HEK293 (cell line): ENCODE results near the gene SPEM1.

ENCODE experiments used
- CTCF ChIP-seq: fragments of 450-650 bp; formaldehyde crosslinking; IDR thresholded peaks from 2 replicates; pipeline ENCODE4 v1.5.1; 2016; ENCODE audit warnings: missing biosample characterization, missing genetic modification characterization
- ZNF24 ChIP-seq: fragments of 450-650 bp; formaldehyde crosslinking; IDR thresholded peaks from 2 replicates; pipeline ENCODE4 v1.5.1; 2016; ENCODE audit warnings: missing biosample characterization, missing genetic modification characterization

DNA sequence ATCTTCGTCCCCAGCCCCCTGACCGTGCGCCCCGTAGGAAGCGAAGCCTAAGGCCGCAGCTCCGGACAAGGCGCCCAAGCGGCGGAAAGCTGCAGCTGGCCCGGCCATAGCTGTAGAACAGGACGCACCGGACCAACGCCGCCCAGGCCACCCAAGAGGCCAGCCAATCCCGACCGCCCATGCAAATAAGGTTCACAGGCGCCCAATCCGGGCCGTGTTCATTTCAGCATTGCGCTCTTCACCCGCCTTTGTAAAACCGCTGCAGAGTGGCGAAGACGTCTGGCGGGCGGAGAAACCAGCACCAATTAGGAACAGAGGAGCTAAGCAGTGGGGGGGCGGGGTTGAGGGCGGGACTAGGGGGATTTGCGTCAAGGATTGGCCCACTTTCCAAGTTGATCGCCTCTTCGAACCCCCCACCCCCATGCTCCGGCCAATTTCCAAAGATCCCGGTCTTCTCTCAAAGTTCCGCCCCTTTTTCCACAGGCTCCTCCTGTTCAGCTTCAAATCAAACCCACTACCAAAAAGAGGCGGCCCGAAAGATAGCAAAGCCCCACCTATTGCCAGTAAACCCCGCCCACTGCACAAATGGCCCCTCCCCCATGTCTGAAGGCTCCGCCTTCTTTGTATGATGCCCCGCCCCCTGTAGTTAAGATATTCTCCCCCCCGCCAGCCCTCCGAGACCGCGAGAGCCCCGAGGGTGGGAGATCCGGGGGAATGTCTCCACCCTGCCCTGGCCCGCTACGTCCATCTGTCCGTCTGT, 16.0 kb upstream of the SPEM1 start, which contains the start of gene TMEM256:
- TF ChIP-seq ZNF24 (tag by site-specific recombination) = no peak
- TF ChIP-seq CTCF = no peak
